ENCODE measurements around the gene DLL3.
"Not testable (repeated sequence)": the region's sequence is repeated elsewhere in the genome, so short reads cannot be mapped to it uniquely, and the experiment has no call there.

Gene DLL3, protein sequence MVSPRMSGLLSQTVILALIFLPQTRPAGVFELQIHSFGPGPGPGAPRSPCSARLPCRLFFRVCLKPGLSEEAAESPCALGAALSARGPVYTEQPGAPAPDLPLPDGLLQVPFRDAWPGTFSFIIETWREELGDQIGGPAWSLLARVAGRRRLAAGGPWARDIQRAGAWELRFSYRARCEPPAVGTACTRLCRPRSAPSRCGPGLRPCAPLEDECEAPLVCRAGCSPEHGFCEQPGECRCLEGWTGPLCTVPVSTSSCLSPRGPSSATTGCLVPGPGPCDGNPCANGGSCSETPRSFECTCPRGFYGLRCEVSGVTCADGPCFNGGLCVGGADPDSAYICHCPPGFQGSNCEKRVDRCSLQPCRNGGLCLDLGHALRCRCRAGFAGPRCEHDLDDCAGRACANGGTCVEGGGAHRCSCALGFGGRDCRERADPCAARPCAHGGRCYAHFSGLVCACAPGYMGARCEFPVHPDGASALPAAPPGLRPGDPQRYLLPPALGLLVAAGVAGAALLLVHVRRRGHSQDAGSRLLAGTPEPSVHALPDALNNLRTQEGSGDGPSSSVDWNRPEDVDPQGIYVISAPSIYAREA
- 0 to 0.28 reads per million in 2 donors for total RNA-seq

- no peak for DNase-seq
These were observed at the start of gene DLL3 for GRCh38 chr19:39498798-39499642. TSS of gene DLL3 (plus strand) at chr19:39498947. CDS start at chr19:39498975, 28 bp downstream.

GRCh38 chr19:39449116-39449797 lies 49.5 kb upstream of the DLL3 start:
- DNase-seq, result no peak

DNA sequence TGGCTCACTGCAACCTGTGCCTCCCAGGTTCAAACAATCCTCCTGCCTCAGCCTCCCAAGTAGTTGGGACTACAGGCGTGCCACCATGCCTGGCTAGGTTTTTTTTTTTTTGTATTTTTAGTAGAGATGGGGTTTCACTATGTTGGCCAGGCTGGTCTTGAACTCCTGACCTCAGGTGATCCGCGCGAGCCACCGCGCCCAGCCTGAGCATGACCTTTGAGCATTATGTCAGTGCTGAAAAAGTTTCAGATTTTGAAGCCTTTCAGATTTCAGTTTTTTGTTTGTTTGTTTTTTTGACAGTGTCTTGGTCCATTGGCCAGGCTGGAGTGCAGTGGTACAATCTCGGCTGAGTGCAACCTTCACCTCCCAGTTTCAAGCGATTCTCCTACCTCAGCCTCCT lies 47.5 kb upstream of the DLL3 start:
- not testable (repeated sequence) for DNase-seq

DNA sequence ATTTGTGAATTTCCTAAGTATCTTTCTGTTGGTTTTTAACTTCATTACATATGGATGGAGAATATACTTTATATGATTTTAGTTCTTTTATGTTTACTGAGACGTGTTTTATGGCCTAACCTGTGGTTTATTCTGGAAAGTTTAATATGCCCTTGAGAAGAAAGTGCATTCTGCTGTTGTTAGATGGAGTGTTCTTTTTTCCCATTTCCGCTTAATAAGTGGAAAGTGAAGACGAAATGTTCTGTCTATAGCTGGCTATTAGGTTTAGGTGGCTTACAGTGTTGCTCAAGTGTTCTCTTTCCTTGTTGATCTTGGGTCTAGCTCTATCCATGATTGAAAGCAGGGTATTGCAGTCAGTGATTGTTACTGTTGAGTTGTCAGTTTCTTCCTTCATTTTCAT lies 35.3 kb upstream of the DLL3 start:
- no peak for DNase-seq

- no peak for DNase-seq
These were observed 32.6 kb upstream of the DLL3 start for GRCh38 chr19:39465956-39466747.

- no peak for DNase-seq
These were observed 30.8 kb upstream of the DLL3 start for GRCh38 chr19:39467941-39468340.

DNA sequence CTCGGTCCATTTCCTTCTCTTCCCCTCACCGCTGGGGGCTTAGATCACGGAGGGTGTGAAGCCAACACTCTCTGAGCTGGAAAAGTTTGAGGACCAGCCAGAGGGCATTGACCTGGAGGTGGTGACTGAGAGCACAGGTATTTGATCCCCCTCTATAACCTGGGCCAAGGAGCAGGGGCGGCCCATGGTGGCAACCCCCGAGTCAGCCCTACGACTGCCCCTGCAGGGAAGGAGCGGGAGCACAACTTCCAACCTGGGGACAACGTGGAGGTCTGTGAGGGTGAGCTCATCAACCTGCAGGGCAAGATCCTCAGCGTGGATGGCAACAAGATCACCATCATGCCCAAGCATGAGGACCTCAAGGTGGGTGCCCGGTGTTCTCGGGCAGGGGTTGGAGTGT lies 29.7 kb upstream of the DLL3 start:
- DNase-seq, result no peak

GRCh38 chr19:39469567-39469966 lies 29.2 kb upstream of the DLL3 start:
- no peak for DNase-seq

- DNase-seq, result no peak
These were observed 27.9 kb upstream of the DLL3 start for GRCh38 chr19:39470724-39471339.

DNA sequence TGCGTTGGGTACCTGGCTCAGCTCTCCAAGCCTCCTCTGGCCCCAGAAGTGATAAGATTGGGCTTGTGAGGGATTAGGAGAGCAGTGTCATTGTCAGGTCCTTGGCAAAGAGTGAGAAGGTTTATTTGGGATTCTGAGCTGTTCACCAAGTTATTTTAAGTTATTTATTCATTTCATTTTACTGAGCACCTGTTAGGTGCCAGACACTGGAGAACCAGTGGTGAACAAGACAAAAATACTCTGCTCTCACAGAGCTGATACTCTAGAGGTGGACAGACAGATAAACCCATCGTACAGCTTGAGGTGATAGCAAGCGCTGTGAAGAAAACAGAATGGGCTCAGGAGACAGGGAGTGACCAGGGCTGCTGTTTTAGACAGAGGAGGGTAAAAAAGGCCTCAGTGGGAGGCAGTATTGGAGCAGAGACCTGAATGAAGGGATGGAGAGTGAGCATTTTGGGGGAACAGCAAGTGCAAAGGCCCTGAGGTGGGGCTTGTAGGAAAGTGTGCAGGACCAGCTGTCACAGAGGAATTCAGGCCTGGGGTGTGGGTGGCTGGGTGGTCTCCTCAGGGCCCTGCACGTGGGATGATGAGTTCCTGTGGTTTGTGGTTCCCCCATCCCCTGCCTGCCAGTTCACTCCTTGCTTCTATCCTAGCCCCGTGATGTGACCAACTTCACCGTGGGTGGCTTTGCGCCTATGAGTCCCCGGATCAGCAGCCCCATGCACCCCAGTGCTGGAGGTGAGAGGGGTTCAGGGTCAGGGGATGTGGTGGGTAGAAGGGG lies 26.8 kb upstream of the DLL3 start:
- DNase-seq, result no peak

DNA sequence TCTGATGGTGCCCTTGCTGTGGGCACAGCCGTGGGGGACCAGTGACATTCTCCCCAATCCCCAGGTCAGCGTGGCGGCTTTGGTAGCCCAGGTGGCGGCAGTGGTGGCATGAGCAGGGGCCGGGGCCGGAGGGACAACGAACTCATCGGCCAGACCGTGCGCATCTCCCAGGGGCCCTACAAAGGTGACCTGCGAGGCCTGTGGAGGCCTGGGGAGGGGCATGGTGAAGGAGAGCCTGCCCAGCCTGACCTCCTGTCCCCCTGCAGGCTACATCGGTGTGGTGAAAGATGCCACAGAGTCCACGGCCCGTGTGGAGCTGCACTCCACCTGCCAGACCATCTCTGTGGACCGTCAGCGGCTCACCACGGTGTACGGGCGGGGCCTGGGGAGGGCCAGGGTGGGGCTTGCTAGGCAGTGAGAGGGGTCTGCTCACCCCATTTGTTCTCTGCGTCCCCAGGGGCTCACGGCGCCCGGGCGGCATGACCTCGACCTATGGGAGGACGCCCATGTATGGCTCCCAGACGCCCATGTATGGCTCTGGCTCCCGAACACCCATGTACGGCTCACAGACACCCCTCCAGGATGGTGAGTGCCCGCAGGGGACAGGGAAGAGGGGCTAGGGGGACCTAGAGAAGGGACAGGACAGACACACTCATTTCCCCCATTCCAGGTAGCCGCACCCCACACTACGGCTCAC lies 25.9 kb upstream of the DLL3 start:
- no peak for DNase-seq

- DNase-seq, result no peak
These were observed 25.2 kb upstream of the DLL3 start for GRCh38 chr19:39473443-39473960.

DNA sequence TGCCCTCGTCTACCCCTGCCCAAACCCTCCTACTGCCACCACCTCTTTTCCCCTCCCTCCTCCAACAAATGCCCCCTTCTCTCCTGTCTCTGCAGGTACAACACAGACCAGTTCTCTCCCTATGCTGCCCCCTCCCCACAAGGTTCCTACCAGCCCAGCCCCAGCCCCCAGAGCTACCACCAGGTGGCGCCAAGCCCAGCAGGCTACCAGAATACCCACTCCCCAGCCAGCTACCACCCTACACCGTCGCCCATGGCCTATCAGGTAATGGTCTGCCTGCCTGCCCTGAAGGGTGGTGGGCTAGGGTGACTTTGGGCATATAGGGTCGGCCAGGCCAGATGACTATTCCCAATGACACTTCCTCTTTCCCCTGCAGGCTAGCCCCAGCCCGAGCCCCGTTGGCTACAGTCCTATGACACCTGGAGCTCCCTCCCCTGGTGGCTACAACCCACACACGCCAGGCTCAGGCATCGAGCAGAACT lies 24.6 kb upstream of the DLL3 start:
- DNase-seq, result peak; percentile 71

GRCh38 chr19:39475748-39476147 lies 23.0 kb upstream of the DLL3 start:
- no peak for DNase-seq

- not testable (repeated sequence) for DNase-seq
These were observed 19.4 kb upstream of the DLL3 start for GRCh38 chr19:39479319-39479801.

- no peak for DNase-seq
These were observed 18.8 kb upstream of the DLL3 start for GRCh38 chr19:39479916-39480315.

- DNase-seq, result peak; percentile 98
These were observed 18.2 kb upstream of the DLL3 start, which contains the start of gene TIMM50 for GRCh38 chr19:39480337-39481228. TSS of gene TIMM50 (plus strand) at chr19:39480838. CDS start at chr19:39480854, 16 bp downstream.

DNA sequence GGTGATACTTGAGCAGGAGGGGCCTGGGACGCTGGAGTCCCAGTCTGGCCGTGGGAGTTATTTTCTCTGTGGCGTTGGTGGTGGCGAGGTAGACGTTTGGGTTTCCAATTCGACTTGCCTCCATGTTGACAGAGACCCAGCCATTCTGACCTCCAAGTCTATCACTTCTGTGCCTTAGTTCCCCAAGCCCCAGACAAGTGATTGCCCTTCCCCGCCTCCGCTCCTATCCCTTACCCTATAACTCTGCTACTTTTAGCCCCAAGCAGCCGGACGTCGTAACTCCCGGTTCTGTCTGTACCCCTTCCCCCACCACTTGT lies 17.6 kb upstream of the DLL3 start:
- DNase-seq, result no peak
